Tibial nerve (tissue), 4 donors: ENCODE measurements around the gene RUNX3. TPM values are rescaled to one million over a fixed set of nuclear protein-coding genes. Genes with fewer than 3 reads are reported as not detected.

ENCODE experiments used
- DNase-seq, 2 donors: peaks; one replicate each; pipeline ENCODE4 v3.0.0-alpha.2; 2019; ENCODE audit warnings: low spot score in 2 of 2
- H3K27ac ChIP-seq, 4 donors: fragments of 200-600 bp; sonication (generic) in 3 of 4; one replicate each; pipeline ENCODE4 v1.5.1; 2017 to 2019; ENCODE audit warnings: mild to moderate bottlenecking in 1 of 4
- H3K27me3 ChIP-seq, 2 donors: fragments of 200-600 bp; sonication (generic) in 1 of 2; one replicate each; pipeline versions ENCODE4 v1.5.1 to v1.6.0; 2017 to 2019
- H3K36me3 ChIP-seq, 3 donors: fragments of 200-600 bp; sonication (generic); one replicate each; pipeline ENCODE4 v1.5.1; 2018 to 2019
- H3K4me1 ChIP-seq, 4 donors: fragments of 200-600 bp; sonication (generic) in 3 of 4; one replicate each; pipeline ENCODE4 v1.5.1; 2017 to 2019
- H3K4me3 ChIP-seq, 4 donors: fragments of 200-600 bp; sonication (generic) in 3 of 4; one replicate each; pipeline ENCODE4 v1.5.1; 2017 to 2019; ENCODE audit warnings: mild to moderate bottlenecking in 1 of 4, moderate library complexity in 1 of 4
- H3K9me3 ChIP-seq, 4 donors: fragments of 200-600 bp; sonication (generic) in 3 of 4; one replicate each; pipeline ENCODE4 v1.5.1; 2017 to 2019
- EP300 ChIP-seq, 2 donors: sonication (generic); formaldehyde crosslinking; IDR thresholded peaks; one replicate each; pipeline ENCODE4 v1.6.1; 2017; ENCODE audit warnings: antibody characterized with exemption in 2 of 2, mild to moderate bottlenecking in 1 of 2
- POLR2A ChIP-seq, 2 donors: fragments of 450-650 bp; IDR thresholded peaks; one replicate each; pipeline ENCODE4 v1.6.1; 2017; ENCODE audit warnings: antibody characterized with exemption in 2 of 2, mild to moderate bottlenecking in 2 of 2, moderate library complexity in 2 of 2
- WGBS, 2 donors: methylation state at CpG; one replicate each; pipeline ENCODE4 v1.1.5; 2018; 5-methylcytosine and 5-hydroxymethylcytosine counted together
- total RNA-seq, 4 donors: library from RNA; depleted of rRNA; stranded (reverse); fragments of >200 nt; gene quantifications; one replicate each; pipeline ENCODE4 v1.1.0, GENCODE V29; 2016
- TF ChIP-seq, protein P1 (sequence below), 5 experiments: fragments of 200-600 bp in 3 of 5; fragments of 450-650 bp in 2 of 5; sonication (generic) in 3 of 5; IDR thresholded peaks; one replicate each; pipeline ENCODE4 v1.5.1; 2016 to 2019; ENCODE audit warnings: antibody characterized with exemption in 5 of 5, mild to moderate bottlenecking in 3 of 5, moderate library complexity in 2 of 5

RUNX3 gene
- total RNA-seq, 4 donors from 2014 or later: 0.22 to 3.3 (median 1.2) TPM

DNA sequence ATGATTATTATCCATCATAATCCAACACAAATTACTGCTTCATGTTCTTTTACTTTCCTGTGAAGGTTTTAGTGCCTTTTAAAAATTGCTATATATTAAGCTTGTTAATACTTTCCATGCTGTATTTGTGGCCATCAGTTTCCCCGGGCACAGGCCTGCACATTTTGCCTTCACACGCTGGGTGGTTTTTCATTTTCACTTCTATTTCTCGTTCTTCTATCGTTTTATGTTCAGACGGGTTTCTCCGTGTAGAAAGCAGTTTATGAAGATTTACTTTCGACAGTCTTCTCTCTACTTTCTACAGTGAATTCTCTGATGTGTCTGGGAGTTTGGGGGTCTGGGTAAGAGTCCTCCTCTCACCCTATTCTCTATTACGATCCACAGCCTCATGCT is 9.5 kb downstream of the RUNX3 start:
- H3K9me3 ChIP-seq: no peaks in the 10 kb centered on the region
- H3K4me1 ChIP-seq: peaks cover 0 to 15% (median 2%) of the 10 kb centered on the region in 4 donors
- no peaks in the 10 kb centered on the region for H3K36me3 ChIP-seq
- H3K27ac ChIP-seq: no peak overlapping the region
- no peak overlapping the region for H3K4me3 ChIP-seq
- H3K27me3 ChIP-seq: peaks cover 0 to 26% of the 10 kb centered on the region in 2 donors
- no peak for DNase-seq
- WGBS, 2 donors: 66 to 71% methylated on average over 8 of the region's 8 CpGs
- TF ChIP-seq EP300 (IDR thresholded peaks at IDR 0.05) (no peak), POLR2A (IDR thresholded peaks at IDR 0.05) (no peak)
- TF ChIP-seq, protein P1, sequence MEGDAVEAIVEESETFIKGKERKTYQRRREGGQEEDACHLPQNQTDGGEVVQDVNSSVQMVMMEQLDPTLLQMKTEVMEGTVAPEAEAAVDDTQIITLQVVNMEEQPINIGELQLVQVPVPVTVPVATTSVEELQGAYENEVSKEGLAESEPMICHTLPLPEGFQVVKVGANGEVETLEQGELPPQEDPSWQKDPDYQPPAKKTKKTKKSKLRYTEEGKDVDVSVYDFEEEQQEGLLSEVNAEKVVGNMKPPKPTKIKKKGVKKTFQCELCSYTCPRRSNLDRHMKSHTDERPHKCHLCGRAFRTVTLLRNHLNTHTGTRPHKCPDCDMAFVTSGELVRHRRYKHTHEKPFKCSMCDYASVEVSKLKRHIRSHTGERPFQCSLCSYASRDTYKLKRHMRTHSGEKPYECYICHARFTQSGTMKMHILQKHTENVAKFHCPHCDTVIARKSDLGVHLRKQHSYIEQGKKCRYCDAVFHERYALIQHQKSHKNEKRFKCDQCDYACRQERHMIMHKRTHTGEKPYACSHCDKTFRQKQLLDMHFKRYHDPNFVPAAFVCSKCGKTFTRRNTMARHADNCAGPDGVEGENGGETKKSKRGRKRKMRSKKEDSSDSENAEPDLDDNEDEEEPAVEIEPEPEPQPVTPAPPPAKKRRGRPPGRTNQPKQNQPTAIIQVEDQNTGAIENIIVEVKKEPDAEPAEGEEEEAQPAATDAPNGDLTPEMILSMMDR (IDR thresholded peaks at IDR 0.05): no peak

DNA sequence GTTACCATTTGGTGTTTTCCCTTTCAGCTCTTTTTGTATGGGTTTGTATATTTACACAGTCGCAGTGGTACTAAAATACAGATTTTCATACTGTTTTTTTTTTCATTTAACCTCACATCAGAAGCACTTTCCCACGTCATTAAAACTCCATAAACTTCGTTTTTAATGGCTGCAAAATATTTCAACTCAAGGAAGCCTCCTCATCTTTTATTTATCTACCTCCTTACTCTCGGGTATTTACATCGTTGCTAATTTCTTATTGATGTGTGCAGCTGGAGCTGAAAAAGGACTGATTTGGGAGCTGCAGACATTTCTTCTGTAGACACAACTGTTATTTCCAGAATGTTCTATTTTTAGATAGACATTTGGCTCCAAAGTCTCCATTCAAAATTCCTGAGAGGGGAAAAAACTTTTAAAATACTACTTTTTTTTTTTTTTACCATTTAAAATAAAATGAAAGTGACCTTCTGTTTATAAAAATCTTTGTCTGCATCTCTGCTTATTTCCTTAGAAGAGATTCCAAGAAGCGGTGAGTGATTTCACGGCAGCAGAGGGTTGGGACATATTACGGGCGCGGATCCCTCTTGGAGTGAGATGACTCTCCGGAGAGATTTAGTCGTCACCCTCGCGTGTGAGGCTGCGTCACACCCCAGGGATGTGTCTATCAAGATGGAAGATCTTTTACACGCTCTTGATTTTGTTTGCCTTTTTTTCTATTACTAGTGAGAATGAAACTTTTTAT is 10.1 kb downstream of the RUNX3 start:
- TF ChIP-seq EP300 (IDR thresholded peaks at IDR 0.05): no peak
- TF ChIP-seq POLR2A (IDR thresholded peaks at IDR 0.05): no peak
- TF ChIP-seq, protein P1 (IDR thresholded peaks at IDR 0.05): no peak
- Histone ChIP-seq H3K27ac (no peak overlapping the region), H3K27me3 (peaks cover 0 to 21% of the 10 kb centered on the region in 2 donors), H3K9me3 (no peaks in the 10 kb centered on the region), H3K36me3 (no peaks in the 10 kb centered on the region), H3K4me1 (peaks cover 0 to 15% (median 2%) of the 10 kb centered on the region in 4 donors), H3K4me3 (no peak overlapping the region)
- peak; percentile 28 to 51 for DNase-seq
- 38 to 46% methylated on average over 16 of the region's 16 CpGs for WGBS, 2 donors

DNA sequence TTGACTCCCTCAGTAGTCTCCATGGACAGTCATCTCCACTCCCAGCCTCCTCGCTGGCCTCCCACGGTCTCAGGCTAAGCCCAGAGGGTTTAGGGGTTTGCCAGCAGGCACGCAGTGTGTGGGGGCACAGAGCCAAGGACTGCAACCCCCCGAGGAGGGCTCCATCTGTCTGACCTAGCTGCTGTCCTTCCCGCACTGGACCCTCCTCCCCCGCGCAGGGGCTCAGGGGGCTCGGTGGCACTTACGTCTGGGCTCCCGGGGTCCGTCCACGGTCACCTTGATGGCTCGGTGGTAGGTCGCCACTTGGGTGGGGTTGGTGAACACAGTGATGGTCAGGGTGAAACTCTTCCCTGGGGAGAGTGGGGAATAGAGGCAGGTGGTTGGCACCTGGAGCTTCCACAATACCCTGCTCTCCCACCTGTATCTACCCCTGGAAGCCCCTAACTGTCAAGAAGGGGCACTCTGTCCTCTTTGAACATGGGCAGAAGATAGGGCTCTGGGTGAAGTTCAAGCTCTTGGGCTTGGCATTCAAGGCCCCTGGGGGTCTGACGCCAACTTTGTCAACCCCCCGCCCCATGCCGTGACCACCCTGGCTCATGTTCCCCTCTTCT is 11.0 kb downstream of the RUNX3 start:
- Histone ChIP-seq H3K9me3 (no peaks in the 10 kb centered on the region), H3K27ac (no peak overlapping the region), H3K4me3 (no peak overlapping the region), H3K27me3 (peaks cover 0 to 14% of the 10 kb centered on the region in 2 donors), H3K4me1 (peaks cover 0 to 22% (median 4%) of the 10 kb centered on the region in 4 donors), H3K36me3 (no peaks in the 10 kb centered on the region)
- WGBS, 2 donors: 81 to 82% methylated on average over 17 of the region's 17 CpGs
- no peak for TF ChIP-seq EP300 (IDR thresholded peaks at IDR 0.05)
- TF ChIP-seq, protein P1 (IDR thresholded peaks at IDR 0.05): no peak
- TF ChIP-seq POLR2A (IDR thresholded peaks at IDR 0.05): no peak
- DNase-seq: no peak

DNA sequence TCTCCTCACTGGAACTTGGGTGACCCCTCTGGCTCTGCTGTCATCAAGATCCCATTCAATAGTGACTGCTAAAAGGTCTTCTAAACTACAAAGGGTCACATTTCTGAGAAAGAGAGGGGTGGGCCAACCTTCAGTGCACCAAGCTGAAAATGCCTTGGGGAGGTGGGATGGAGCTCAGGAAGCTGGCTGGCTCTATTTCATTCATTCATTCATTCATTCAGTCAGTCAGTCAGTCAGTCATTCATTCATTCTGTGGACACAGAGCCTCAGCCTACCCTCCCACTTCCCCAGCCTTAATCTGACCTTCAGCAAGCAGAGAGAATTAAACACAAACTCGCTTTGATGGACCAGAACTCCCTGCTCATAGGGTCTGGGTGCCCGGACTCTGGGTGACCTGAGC is 11.7 kb downstream of the RUNX3 start:
- Histone ChIP-seq H3K36me3 (no peaks in the 10 kb centered on the region), H3K4me1 (peaks cover 0 to 25% (median 5%) of the 10 kb centered on the region in 4 donors), H3K27me3 (peaks cover 0 to 6% of the 10 kb centered on the region in 2 donors), H3K9me3 (no peaks in the 10 kb centered on the region), H3K27ac (no peak overlapping the region), H3K4me3 (no peak overlapping the region)
- 86 to 89% methylated on average over 2 of the region's 2 CpGs for WGBS, 2 donors
- DNase-seq: no peak
- TF ChIP-seq EP300 (IDR thresholded peaks at IDR 0.05) (no peak), POLR2A (IDR thresholded peaks at IDR 0.05) (no peak)
- TF ChIP-seq, protein P1 (IDR thresholded peaks at IDR 0.05): no peak
